GM06990 (cell line): Measurements from ENCODE around the gene MYMK.

Experiments
- DNase-seq: peaks from one replicate; pipeline ENCODE4 v3.0.0-alpha.2; 2011; ENCODE audit not compliant: insufficient read length; ENCODE audit errors: extremely low read depth
- H3K27me3 ChIP-seq: replicated peaks from 2 replicates; pipeline ENCODE4 v1.6.0; 2011; ENCODE audit warnings: low read length; ENCODE audit not compliant: control insufficient read depth, insufficient read depth
- H3K36me3 ChIP-seq: 2 replicates; pipeline ENCODE4 v1.5.1; 2011; ENCODE audit warnings: low read length; ENCODE audit not compliant: control insufficient read depth, insufficient read depth
- H3K4me3 ChIP-seq: replicated peaks from 2 replicates; pipeline ENCODE4 v1.5.1; 2011; ENCODE audit warnings: low read depth, mild to moderate bottlenecking, control low read depth, low read length
- TF ChIP-seq, protein P1 (sequence below): IDR thresholded peaks from 2 replicates; pipeline ENCODE4 v1.5.1; 2011; ENCODE audit warnings: low read length, control low read depth, mild to moderate bottlenecking, inconsistent platforms; ENCODE audit not compliant: insufficient read depth, poor library complexity, severe bottlenecking

The MYMK gene

DNA sequence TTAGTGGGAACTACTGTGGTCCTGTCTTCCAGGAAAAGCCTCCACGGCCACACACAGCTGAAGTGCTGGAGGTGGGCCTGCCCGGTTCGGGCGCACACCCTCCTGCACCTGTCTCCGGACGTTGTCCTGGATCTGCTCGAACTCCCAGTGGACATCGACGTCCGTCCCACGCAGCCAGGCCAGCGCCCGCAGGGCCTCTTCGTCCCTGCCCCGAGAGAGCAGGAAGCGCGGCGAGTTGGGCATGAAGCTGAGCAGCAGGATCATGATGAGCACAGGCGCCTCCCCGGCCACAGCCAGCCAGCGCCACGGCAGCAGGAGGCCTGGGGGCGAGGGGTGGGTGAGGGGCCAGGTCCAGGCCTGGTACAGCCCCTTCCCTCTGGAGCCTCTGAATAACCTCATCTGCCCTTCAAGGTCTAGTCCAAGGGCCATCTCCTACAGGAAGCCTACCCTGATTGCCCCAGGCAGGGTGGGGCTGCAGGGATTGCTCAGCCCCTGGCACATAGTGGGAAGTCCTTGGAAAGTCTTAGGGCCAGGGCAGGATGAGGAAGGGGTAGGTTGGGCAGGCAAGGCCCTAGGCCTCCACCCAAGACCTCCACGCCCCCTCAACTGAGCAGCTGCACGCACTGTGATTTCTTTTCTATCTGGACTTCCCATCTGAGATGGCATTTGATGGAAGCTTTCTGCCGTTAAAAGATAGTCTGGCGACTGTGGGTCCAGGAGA, 49.3 kb downstream of the MYMK start:
- no peak for DNase-seq
- TF ChIP-seq, protein P1, sequence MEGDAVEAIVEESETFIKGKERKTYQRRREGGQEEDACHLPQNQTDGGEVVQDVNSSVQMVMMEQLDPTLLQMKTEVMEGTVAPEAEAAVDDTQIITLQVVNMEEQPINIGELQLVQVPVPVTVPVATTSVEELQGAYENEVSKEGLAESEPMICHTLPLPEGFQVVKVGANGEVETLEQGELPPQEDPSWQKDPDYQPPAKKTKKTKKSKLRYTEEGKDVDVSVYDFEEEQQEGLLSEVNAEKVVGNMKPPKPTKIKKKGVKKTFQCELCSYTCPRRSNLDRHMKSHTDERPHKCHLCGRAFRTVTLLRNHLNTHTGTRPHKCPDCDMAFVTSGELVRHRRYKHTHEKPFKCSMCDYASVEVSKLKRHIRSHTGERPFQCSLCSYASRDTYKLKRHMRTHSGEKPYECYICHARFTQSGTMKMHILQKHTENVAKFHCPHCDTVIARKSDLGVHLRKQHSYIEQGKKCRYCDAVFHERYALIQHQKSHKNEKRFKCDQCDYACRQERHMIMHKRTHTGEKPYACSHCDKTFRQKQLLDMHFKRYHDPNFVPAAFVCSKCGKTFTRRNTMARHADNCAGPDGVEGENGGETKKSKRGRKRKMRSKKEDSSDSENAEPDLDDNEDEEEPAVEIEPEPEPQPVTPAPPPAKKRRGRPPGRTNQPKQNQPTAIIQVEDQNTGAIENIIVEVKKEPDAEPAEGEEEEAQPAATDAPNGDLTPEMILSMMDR, result no peak
- no peaks in the 10 kb centered on the region for H3K27me3 ChIP-seq
- no peak overlapping the region for H3K4me3 ChIP-seq
- peaks cover 45% of the 10 kb centered on the region for H3K36me3 ChIP-seq

DNA sequence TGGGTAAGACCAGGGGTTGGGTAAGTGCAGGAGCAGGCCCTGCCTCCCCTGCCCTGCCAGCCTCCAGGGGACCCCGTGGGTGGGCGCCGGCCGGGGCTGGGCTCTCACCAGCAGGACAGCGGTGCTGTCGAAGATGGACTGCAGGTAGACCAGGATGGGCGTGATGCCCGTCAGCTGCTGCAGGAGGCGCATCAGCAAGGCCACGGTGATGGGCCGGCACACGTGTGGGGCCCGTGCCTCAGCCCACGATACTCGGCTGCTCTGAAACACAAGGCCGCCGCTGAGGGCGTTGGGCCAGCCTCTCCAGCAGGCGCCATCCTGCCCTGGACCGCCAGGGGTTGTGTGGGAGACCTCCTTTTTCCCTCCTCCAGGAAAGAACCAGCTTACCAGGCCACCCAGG, 49.9 kb downstream of the MYMK start:
- no peak overlapping the region for H3K4me3 ChIP-seq
- TF ChIP-seq, protein P1, result no peak
- DNase-seq, result no peak
- peaks cover 45% of the 10 kb centered on the region for H3K36me3 ChIP-seq
- no peaks in the 10 kb centered on the region for H3K27me3 ChIP-seq

DNA sequence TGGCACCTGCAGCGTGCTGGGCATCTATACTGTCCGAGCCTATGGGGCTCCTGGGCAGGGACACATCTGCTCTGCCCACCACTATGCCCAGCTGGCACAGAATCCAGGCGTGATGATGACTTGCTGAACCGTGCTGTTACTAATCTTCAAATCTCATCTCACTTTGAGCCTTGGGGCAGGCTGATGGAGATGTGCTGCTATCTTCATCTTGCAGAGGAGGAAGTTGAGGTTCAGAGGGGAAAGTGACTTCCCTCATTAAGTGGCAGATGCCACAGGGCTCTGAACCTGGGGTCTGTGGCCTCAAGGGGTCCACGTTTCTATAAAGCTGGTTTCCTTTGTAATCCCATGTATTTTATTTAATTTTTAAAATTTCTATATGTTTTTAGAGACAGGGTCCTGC, 50.5 kb downstream of the MYMK start:
- Histone ChIP-seq H3K27me3 (no peaks in the 10 kb centered on the region), H3K4me3 (no peak overlapping the region), H3K36me3 (peaks cover 45% of the 10 kb centered on the region)
- TF ChIP-seq, protein P1, result no peak
- no peak for DNase-seq

DNA sequence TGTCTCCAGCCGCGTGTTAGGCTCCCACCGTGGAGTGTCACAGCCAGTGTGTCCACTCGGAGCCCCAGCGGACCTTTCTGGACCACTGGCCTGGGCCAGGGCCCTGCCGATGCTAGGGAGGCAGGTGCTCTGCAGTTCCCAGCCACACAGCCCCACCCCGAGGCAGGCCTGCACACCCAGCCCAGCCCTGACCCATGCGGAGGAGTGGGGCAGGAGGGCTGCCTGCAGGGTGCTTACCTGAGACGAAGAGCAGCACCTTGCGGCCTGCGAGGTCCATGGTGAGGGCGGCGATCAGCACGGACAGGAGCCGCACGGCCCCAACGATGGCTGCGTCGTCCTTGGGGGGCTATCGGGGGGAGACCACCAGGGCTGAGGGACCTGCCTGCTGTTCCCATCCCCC, 51.0 kb downstream of the MYMK start:
- TF ChIP-seq, protein P1, result no peak
- Histone ChIP-seq H3K36me3 (peaks cover 45% of the 10 kb centered on the region), H3K27me3 (no peaks in the 10 kb centered on the region), H3K4me3 (no peak overlapping the region)
- DNase-seq, result no peak

DNA sequence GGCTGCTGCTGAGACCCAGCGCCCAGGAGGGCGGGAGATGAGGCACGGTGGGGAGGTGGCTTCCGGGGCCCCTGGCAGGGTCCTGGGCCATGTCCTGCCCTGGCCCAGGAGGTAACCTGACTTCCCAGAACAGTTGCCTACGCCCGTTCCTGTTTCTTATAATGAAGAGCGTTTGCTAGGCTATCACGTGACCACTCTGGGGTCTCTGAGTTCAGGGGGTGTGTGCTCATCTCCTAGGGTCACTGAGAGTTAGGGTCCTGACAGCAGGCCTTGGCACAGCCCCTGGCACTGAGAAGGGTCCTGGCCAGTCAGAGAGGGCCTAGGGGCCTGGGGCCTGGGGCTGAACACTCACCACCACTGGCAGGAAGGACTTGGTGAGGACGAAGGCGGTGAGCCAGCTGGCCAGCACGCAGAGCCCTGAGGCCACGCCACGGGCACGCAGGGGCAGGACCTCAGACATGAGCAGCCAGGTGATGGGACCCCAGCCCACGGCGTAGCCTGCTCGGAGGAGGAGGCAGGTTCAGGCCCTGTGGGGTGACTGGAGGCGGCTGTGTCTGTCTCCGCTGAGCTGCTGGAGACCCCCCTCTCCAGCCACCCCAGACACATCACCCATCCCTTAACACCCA, 51.9 kb downstream of the MYMK start:
- TF ChIP-seq, protein P1, result no peak
- Histone ChIP-seq H3K36me3 (peaks cover 45% of the 10 kb centered on the region), H3K4me3 (no peak overlapping the region), H3K27me3 (no peaks in the 10 kb centered on the region)
- no peak for DNase-seq
